Stimulated activated naive CD8-positive, alpha-beta T cell treated with anti-CD3 and anti-CD28 coated beads, Interleukin-15, Interleukin-2, amounts not matched to agents 100 U/mL and 50 U/mL, for 24 hours (primary cell): Measurements from ENCODE around the gene MSI2.

Experiments
- ATAC-seq: fragments of 150-1000 bp; cut with Tn5 transposase; one replicate; pipeline ENCODE4 v1.10.0; 2021
- DNase-seq: peaks from one replicate; pipeline ENCODE4 v3.0.0; 2021

Gene MSI2

GRCh38 chr17:57441270-57441600 lies 184.9 kb downstream of the MSI2 start:
- DNase-seq (no peak), ATAC-seq (peak; percentile 16)

DNA sequence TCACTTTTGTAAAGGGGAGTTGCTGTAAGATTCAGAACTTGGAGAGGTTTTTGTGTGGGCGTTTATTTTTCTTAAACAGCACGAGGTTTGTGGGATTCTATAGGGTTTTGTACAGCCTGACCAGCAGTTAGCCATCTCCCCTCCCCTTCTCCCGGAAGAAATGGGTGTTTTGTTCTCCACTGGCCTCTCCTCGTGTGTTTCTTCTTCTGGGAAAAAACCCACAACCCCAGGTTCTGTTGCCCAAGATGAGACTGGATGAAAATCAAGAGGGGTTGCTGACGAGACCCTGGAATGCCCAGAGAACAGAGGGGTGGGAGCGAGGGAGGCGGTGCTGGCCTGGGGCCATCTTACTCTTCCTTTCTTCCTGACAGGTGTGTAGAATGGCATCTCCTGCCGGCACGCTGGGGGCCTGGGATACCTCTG lies 186.1 kb downstream of the MSI2 start:
- no peak for ATAC-seq
- DNase-seq, result no peak

DNA sequence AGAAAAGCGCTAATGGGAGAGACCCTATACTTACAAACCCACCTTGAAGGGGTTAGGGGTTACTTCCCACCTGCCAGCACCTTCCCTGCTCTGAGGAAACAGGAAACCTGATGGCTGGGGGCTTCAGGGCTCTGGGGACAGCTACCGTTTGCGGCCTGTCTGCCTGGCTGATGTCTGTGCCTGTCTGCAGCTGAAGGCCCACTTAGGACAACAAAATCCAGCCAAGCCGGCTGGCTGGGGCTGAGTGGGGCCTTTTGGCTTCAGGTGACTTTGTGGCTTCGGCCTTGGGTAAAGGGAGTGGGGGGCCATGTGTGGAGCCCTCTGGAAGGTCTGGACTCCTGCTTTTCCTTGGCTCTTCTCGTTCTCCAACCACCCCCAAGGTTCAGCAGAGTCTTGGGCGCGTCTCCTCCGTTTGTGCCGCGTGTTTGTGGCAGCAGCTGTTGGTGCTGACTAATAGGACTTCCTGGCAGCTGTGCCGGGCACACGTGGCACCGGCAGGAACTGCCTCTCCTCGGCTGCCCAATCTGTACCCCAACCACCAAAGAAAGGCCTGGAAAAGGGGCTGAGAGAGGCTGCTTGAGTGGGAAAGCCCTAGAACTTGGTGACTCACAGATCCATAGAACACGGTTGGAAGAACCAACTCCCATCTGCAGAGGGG lies 186.7 kb downstream of the MSI2 start:
- peak; percentile 69 for DNase-seq
- peak; percentile 33 for ATAC-seq

DNA sequence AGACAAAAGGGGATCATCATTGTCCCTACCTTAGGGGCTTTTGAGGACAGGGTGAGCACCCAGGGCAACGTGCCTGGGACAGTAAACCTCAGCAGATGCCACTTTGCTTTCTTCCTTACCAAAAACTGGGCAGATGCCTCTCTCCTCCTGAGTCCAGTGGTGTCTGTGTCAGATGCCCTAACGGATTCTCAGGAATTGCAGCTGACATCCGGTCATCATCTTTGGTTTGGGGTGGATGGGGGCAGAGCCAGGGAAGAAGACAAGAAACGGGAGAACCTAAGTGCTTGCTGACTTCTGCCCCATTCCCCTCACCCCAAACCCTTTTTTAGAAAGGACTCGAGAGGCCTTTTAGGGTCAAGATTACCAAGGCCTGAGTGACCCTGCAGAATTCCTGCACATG lies 187.5 kb downstream of the MSI2 start:
- ATAC-seq (no peak), DNase-seq (no peak)

- ATAC-seq (no peak), DNase-seq (no peak)
These were observed 188.5 kb downstream of the MSI2 start for GRCh38 chr17:57444682-57445450.

- no peak for DNase-seq
- ATAC-seq, result no peak
These were observed 189.6 kb downstream of the MSI2 start for GRCh38 chr17:57445772-57446472.

DNA sequence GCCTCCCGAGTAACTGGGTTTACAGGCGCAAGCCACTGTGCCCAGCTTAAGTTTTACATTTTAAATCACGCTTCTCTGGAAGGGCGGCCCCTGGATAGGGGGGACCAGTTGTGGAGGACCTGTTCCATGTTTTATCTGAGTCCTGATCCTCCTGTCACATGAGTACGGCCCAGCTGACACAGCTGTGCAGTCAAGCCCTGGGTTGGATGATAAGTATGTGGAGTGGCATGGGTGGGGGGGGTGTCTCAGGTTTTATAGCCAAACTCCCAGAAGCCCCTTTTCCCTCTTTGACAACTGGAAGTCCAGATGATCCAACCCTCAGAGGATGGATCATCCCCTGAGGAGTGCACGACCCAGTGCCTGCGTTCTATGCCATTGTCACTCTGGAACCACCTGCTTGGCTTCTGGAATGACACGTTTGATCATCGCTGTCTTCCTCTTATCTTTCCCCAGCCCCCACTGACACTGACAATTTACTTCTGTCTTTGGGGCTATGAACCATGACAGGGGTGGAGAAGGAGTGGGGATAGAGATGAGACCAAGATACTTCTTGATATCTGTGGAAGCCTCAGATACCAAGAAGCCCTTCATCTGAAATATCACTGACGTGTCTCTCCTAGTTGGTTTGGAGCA lies 191.2 kb downstream of the MSI2 start:
- no peak for ATAC-seq
- DNase-seq, result no peak

DNA sequence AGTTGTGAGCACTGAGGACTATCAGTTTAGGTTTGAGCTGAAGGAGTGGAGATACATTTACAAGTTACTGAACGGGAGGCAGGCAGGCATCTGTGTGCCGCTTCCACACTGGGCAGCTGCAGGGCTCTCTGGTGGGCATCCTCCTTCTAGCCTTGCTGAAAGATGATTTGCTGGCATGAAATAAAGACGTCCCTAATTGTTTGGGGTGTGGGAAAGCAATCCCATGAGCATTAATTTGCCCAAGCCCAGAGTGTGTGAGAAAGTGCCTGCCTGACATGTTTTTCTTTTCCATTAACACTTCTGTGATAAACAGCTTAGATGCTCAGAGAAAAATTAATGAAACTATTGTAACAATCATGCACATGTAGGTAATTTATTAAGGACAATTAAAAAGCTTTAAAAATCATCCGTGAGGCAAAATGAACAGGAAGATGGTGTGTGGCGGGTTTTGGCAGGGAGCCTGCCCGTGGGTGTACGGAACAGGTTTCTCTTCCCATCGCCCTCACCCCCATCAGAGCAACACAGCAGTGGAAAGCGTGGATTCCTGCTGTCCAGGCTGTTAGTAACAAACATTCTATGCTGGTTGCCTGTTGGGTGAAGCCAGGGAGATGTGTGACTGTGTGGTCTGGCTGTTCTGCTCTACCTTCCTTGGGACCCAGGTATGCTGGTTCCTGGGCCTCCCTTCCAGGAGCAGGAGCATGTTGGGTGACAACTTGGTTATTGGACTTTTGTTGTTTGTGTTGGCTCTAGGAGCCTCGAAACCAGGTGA lies 191.9 kb downstream of the MSI2 start:
- no peak for DNase-seq
- ATAC-seq, result no peak

DNA sequence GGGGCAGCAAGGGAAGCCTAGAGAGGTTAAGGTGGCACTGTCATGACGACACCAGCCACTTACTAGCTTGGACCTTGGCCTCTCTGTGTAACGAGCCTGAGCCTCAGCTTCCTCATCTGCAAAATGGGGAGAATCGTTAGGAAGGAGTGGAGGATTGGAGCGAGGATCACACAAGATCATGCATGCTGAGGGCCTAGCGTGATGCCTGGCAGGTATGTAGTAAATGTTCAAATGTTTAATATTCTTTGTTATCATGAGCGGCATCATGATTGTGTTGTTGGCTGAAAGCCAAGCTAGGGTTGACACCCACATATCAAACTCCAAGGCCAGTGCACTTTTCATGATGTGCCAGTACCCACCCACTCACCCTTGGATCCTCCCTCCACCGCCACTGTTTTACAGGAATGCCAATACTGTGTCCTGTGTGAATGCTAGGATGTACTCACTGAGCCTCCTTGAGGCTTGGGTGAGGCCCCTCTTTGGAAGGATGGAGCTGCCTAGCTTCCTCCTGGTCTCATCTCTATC lies 192.5 kb downstream of the MSI2 start:
- ATAC-seq, result no peak
- DNase-seq, result no peak

- no peak for DNase-seq
These were observed 194.9 kb downstream of the MSI2 start for GRCh38 chr17:57451191-57451590.

GRCh38 chr17:57451643-57452042 lies 195.3 kb downstream of the MSI2 start:
- ATAC-seq (no peak), DNase-seq (no peak)

More at GRCh38 chr17:57451191-57451590, 194.9 kb downstream of the MSI2 start:
- ATAC-seq, result no peak

- ATAC-seq (no peak), DNase-seq (no peak)
These were observed 197.6 kb downstream of the MSI2 start for GRCh38 chr17:57453841-57454425.

GRCh38 chr17:57454729-57455062 lies 198.4 kb downstream of the MSI2 start:
- ATAC-seq, result no peak
- DNase-seq, result no peak

DNA sequence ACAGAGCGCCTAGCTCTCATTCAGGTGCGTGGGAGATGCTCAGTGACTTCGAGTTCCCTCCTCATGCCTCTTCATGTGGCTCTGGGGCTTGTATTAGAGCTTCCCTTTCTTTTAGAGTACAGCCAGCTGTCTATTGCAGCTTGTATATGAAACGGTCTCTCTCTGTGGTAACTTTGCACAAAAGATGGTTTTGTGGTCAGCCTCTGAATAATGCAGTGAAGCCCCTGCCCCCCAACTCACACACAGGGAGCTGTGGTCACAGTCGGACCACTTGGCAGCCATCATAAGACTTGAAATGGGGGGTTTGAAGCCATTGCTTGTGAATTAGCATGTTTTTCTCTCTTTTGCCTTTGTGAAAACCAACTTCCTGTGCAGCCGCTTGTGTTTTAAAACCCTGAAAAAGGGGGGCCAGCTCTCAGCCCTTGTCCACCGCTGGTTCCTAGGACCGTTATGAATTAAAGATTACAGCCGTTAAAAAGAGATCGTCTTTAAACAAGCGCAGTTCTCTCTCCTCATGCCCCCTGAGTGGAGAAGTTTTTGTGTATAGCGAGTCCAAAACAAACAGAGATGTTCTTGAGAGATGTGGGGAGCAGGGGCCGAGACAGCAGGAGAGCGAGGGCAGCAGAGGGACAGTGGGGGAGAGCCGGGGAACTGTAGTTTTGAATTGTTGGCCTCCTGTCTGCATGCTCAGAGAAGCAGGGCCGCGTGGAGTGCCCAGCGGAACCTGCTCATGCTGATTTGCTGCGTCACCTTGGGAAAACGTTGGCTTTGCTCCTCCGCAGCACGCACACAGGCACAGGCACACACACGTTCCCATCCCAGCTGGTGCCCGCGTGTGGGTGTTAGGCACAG lies 199.0 kb downstream of the MSI2 start:
- ATAC-seq (peak; percentile 77), DNase-seq (peak; percentile 48)

GRCh38 chr17:57456622-57457021 lies 200.3 kb downstream of the MSI2 start:
- no peak for DNase-seq
- no peak for ATAC-seq

GRCh38 chr17:57457188-57457587 lies 200.9 kb downstream of the MSI2 start:
- DNase-seq, result no peak

DNA sequence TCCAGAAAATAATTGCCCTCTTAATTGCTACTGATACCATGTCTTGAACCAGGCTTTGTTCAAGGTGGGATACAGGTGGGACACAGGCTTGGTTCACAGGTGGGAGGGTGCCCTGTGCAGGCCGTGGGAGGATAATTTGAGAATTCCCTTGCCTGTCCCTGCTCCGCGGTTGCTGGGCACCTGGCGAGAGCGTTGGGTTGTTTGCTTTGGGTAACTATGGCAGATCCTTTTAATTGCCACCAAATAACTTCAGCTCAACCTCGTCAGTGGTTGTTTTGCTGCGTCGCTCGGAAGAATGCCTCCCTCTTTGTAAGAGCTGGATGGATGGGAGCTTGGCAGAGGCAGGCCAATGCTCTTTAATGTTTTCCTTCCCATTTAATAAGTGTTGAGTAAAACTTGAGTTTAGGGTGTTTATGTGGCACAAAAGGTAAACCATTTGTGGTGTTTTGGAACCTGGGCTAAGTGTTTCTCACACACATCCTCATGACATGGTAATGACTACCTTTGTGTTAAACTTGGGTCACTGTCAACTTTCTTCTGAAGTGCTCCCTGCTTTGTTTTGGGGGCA lies 202.5 kb downstream of the MSI2 start:
- ATAC-seq (no peak), DNase-seq (no peak)

More at GRCh38 chr17:57457188-57457587, 200.9 kb downstream of the MSI2 start:
- ATAC-seq, result no peak

DNA sequence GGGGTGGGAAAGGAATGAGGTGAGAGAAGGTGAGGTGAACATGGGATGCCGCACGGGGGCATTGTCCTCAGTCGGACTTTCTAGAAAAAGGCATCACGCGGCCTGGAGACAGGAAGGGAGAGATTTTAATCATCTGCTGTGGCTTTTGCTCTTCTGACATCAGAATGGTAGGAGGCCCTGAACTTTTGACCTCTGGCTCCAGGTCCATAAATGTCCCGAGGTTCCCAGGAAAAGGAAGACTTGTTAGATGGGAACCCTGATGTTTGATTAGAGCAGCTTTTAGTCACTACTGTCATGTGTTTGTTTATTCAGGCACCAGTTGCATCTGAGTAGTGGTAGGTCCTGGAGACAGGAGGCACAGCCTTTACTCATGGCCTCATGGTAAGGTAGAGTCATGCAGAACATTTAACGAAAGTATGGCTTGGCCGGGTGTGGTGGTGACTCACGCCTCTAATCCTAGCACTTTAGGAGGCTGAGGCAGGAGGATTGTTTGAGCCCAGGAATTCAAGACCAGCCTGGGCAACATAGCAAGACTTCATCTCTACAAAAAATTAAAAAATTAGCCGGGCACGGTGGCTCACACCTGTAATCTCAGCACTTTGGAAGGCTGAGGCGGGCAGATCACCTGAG lies 203.1 kb downstream of the MSI2 start:
- ATAC-seq (peak; percentile 53), DNase-seq (peak; percentile 35)

DNA sequence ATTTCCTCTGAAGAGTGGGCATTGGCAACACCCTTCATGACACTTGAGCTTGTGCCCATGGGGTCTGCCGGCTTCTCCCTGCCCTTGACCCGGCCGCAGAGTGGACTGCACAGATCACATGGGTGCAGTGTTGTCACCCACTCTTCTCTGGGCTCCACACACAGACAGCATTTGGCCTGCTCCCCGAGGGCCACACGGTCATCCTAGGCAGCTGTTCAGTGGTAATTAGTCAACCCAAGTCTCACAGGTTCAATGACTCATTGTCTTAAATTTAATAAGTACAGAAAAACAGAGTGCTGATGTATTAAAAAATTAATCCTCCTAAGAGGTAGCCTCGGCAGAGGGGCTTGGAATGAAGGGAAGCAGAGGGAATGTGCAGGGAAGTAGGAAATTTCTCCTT lies 204.8 kb downstream of the MSI2 start:
- peak; percentile 39 for ATAC-seq

More for the DNA sequence above, 204.8 kb downstream of the MSI2 start:
- peak; percentile 55 for DNase-seq
